HG03045 (cell line): ENCODE data around the gene CLIC5.

ENCODE experiments used
- ATAC-seq: cut with Tn5 transposase; IDR thresholded peaks from one replicate; pipeline ENCODE4 v1.9.1; 2021; ENCODE audit warnings: mild to moderate bottlenecking, moderate library complexity; ENCODE audit not compliant: unreplicated experiment

The CLIC5 gene

DNA sequence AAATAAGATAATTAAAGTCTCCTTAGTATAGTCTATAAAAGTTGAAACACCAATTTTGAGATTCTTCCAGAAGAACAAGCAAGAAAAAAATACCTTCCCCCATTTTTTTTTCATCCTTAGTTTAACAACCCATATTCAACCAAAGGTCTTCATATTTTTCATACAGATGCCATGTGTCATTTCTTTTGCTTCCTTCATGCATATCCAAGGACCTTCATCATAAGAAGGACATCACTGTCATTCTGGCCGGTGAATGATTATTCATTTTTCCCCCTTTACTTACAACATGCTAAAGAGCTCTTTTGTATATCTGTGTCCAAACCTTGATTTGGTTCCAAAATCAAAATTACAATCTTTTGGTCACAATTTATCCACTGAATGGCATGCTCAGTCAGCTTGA, 21.3 kb upstream of the CLIC5 start:
- ATAC-seq = no peak

DNA sequence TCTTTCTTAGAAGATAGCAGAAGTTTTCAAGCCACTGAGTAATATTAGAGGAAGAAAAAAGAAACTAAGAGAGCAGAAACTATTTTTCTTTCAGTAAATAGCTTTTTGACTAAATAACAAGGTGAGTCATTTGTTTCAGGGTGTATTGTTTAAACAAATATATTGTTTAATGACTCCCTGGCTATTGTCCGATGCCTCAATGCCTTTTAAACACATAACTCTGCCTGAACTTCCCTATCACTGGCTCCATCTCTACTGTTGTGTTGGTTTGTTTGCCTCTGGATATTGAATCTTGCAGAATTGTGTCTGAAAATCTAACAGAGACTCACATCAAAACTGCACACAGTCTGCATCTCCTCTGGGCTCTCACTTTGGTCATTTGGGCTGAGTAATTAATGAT, 19.6 kb upstream of the CLIC5 start:
- ATAC-seq = no peak

DNA sequence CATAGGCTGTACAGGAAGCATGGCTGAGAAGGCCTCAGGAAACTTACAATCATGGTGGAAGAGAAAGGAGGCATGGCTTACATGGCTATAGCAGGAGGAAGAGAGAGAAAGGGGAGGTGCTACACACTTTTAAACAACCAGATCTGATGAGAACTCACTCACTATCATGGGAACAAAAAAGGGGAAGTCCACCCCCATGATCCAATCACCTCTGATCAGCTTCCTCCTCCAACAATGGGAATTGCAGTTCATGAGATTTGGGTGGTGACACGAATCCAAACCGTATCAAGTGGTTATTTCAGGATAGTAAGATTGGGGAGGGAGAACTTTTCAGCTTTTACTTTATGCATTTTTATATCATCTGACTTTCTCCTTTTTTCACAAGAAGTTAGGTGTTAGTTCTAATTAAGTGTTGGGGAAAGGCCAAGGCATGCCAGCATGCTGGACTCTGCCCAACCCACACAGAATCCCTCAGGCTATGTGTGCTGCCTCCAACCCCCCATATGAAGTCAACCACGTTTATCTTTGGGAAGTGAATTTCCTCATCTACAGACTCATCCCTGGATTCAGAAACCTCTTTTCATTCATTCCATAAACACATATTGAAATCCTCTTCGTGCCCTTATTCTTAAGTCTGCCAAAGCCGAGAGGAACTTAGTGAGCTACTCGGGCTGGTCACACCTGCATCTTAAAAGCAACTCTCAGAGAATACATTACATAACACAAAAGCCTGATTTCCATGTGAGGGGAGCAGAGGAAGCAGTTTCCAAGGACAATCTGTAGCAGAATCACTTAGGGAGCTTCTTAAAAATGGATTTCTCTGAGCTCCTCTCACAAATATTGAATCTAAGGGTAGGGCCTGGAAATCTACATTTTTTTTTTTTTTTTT, 16.7 kb upstream of the CLIC5 start:
- ATAC-seq = no peak

DNA sequence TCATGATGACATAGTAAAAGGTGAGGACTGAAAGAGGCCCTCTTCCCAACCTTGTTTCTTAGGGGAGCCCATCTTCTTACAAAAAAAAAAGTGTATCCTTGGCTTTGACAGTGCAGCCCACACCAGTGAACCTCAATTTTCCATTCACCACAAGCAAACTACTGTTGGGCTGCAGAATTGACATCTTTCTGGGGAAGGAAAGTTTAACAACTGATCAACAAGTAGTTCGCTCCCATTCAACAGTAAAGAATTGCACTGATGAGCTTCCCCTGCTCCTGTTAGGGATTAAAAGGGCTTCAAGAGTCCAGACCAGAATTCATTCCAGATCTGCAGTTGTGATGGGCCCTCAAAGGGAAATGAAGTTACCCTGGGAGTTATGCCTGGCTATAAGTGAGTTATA, 13.9 kb upstream of the CLIC5 start:
- no peak for ATAC-seq

DNA sequence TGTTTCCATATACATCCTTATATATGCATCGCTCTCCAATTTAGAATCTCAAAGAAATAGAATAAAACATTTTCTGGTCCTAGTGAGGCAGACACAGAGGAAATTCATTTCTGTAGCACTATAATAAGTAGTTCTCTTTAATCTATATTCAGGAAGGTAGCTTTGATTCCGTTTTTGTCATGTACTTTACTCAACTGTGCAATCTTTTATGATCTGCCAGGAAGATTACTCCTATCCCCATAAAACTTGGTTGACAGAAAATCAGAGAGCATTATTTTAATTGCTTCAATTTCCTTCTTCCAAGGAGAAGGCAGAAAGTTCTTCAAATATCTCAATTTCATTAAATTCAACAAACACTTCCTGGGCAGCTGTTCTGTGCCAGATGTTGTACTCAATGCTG, 10.6 kb upstream of the CLIC5 start:
- no peak for ATAC-seq

DNA sequence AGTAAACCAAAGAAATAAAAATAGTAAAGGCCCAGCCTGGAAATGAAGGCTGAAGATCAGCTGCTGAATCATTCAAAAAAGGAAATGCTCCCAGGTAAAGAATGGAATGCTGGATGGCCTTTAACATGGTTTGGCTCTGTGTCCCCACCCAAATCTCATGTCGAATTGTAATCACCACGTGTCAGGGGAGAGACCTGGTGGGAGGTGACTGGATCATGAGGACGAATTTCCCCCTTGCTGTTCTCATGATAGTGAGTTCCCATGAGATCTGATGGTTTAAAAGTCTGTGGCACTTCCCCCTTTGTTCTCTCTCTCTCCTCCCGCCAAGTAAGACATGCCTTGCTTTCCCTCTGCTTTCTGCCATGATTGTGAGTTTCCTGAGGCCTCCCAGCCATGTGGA, 9.9 kb upstream of the CLIC5 start:
- no peak for ATAC-seq

DNA sequence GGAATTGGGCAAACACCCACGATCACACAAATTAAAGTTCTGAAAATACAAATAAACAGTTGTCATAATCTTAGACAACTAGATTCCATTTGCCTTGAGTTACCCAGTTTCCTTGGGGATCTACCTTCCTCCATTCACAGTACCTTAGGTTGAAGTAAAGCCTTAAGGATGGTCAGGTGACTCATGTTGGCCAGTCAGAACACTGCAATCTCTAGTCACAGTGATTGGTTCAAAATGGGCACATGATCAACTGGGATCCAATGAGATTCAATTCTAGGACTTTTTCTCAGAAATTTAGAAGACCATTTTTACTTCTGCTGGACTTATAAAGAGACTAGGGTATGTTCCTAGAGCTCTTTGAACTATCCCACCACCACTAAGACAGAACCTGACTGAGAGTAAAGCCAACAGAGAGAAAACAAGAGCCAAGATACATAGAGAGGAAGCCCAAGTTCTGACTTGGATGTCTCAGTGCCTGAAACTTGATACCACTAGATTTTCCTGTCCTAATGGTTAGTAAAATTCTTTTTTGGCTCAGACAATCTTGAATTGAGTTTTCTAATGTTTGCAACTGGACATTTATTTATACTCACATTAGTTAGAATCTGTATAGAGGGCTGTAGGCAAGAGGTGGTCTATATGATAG, 8.6 kb upstream of the CLIC5 start:
- ATAC-seq = no peak

DNA sequence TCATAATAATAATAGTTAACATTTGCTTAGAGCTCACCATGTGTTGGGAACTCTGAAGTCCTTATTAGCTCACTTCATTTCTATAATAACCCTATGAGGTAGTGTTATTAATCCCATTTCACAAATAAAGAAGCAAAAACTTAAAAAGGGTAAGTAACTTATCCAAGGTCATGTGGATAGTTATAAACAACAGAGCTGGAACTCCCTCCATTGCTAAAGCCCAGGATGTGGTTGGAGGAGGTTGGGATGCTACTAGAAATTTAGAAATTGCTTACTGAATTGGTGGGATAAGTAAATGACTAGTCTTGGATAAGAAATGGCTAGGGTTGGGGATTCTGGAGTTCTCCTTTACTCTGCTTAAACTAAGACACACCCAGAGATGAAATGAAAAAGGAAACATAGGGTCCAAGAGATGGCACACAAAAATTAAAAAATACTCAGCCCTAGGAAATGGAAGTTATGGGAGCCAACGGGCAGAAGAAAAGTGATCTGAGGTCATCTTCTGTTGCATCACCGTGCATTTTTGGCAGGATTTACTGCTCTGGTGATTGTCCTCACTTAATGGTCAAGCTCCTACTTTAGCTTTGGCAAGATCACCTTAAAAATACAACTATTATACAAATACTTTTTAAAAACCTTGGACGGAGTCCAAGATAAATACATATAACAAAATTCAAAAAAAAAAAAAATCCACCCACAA, 7.7 kb upstream of the CLIC5 start:
- ATAC-seq = no peak

DNA sequence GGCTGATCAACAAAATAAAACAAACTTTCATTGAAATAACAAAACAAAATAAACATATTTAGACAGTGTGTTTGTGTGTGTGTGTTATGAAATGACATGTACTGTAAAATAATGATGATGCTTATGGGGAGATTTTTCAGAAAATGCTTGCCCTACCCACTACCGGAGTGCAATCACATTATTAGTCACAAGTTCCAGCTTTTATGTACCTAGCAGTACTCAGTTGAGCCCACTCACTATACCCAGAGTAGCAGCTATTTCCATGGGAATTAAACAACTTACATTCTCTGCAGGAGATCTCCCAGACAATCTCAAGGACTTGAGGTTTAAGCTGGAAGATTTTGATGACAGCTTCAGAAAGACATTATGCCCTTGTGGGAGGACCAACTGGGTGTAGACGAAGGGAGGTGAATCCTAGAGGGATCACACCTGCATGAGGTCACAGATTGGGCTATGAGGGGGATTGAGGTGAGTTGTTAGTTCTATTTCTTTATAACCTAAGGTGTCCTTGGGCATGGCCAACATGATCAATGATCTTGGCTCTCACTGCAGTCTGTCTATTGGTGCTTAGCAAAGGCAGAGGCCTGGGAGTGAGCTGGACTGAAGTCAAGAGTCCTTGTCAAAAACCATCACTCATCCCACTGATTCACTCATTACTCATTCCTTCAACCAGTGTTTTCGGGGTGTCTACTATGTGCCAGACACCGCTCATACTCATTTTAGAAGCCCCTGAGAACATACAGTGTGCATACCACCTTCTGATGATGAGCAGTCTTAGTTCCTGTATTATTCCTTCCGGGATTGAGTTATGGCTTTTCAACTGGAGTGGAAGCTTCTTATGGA, 6.7 kb upstream of the CLIC5 start:
- ATAC-seq = no peak

DNA sequence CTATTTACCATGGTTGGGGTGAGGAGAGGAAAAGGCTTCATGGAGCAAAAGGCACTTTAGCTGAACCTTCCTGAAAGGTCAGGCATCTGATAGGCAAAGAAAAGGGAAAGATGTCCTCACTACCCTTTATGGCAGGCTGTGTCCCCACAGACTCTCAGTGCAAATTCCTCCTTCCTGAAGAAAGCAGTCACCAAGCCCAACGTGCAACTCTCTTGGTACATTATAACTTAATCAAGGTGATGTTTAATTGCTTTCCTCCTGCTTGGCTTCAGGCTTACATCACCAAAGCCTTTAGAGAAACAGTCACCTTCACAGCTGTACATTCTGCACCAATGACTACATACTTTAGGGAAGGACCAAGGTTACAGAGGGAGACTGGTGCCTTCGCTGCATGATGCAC, 2.1 kb upstream of the CLIC5 start:
- ATAC-seq = no peak

DNA sequence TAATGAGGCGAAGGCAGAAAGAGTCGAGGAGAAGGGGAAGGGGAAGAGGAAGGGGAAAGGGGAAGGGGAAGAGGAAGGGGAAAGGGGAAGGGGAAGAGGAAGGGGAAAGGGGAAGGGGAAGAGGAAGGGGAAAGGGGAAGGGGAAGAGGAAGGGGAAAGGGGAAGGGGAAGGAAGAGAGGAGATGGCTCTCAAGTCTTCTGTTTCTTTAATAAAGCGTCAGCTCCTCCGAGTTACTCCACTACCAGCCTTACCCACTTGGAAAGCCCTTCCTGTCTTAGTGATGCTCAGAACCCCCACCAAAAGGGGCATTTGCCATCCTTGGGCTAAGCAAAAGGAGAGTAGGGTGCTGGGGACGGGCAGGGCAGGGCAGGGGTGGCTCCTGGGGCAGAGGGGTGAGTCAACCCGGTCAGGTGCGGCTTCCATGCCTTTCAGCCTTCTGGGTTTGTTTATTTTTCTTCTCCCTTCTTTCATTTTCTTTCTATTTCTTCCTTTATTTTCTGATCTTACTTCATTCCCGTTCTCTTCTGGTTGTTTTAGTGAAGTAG, 476 bp upstream of the CLIC5 start:
- no peak for ATAC-seq

DNA sequence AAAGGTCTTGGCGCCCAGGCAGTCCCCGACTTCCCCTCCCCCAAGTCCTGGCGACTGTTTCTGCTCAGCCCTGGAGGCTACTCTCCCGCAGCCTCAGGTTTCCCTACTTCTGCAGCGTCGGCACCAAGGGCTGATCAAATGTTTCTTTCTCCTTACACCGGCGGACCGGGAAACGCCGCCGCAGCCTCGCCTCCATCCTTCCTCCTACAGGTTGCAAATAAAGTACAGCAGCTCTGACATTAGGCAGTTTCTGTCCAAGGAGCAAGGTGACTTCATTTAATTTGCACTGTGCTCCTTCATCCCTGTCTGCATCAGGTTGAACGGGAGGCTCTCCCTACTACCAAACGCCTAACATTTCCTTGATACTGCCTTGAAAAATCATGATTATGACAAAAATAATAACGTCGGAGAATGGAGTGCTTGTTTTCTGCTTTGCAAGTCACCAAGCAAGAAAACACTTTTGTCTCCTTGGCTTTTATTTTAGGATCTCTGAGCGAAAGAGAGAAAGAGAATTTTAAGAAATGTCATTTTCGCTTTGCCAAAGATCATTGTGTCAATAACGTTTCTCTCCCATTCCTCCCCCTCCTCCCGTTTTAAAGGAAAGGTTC, 1.0 kb downstream of the CLIC5 start:
- no peak for ATAC-seq

DNA sequence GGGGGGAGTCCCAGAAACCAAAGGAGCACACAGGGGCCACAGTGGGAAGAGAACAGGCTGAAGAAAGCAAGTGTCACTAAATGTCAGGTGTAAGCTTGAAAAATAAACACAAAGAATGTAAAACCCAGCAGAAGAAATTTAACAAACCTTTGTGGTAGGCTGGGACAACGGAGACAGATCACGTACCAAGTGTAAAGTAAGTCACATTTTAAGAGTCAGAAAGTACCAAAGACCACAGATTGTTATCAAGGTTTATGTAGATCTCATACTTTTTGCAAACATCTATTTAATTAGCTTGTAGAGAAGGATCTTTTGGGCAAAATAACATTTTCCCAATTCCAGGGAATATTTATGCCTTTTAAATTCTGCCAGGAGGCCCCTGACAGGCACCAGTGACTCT, 1.6 kb downstream of the CLIC5 start:
- ATAC-seq = no peak

DNA sequence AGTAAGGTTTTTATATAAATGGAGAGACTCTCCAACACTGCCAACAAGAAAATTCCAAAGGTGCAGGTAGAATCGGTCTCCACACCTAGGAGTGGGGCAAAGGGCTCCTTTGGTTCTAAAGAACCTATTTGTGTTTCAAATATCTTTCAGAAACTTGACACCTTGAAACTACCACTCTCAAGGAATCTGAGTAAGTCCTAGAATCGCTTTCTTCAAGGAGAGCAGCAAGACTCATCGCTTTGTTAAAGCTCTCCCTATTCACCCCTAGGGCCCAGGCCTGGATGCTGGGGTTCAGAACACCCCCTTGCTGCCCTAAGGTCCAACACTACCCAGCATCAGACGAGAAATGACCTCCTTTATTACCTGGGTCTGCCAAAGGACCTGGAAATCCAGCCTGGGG, 2.0 kb downstream of the CLIC5 start:
- ATAC-seq = no peak

DNA sequence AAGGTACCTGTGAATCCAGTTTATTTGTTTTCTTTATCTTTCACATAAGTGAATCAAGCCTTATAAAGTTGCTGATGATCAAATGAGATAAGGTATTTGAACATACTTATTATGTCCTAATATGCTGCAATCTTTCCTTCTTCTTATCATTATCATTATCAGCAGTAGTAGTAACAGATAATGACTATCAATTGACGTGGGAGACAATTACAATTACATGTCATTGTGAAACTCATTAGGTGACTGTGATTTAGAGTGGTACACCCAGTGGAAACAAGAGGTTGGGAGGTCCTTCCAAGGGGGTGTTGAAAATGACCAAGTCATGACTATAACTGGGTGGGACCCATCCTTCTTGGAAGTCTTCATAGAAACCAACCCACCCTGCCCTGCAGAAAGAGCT, 2.8 kb downstream of the CLIC5 start:
- no peak for ATAC-seq

DNA sequence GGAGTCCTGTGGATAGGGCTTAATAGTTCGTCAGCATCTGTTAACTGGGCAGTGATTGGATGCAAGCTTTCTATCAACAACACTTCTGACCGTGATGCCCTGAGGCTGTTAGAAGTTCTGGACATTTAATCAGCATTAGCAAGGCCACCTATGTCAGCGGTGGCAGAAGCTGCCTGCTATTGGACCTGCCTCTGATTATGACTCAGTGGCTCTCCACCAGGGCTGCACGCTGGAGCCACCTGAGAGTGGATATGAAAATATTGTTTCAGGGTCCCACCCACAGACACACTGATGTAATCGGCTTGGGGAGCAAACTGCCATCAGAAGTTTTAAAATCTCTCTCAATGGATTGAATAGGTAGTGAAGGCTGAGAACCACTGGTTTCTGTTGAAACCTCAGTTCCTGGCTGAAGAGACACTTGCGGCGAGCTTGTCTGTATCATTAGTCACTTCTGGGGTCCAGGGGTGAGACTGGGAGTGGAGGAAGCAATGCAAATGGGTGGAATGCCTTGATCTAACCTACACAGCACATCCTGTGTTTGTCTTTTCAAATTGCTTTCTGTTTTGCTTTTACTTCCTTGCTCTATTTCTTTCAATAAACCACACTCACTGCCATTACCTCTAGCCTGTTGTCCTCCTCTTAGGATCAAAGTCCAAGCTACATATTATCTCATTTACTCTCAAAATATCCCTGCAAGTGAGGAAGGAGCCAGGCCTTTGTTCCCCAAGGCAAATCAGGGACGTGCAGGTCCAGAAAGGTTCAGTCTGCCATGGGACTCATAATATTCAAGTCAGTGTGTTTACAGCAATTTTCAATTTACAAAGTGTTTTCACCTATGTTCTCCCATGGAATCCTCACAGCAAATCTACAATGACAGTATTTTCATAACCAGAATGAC, 4.2 kb downstream of the CLIC5 start:
- ATAC-seq = peak; percentile 93

DNA sequence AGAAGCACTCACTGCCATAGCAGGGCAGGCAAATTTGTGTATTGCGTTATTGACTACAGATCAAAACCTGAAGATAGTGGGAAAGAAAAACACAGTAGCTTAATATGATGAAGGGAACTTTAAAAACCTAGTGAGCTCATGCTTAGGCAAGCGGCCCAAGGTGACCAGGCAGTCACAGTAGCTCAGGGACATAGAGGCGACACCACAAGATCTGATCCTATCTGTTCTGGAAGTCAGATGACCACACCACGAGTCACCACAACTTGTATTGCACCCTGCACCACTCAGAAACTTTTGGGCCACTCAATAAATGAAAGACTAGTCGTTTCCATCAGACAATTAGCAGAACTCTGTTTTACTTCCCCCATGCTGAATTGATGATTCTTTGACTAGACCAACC, 4.9 kb downstream of the CLIC5 start:
- no peak for ATAC-seq

DNA sequence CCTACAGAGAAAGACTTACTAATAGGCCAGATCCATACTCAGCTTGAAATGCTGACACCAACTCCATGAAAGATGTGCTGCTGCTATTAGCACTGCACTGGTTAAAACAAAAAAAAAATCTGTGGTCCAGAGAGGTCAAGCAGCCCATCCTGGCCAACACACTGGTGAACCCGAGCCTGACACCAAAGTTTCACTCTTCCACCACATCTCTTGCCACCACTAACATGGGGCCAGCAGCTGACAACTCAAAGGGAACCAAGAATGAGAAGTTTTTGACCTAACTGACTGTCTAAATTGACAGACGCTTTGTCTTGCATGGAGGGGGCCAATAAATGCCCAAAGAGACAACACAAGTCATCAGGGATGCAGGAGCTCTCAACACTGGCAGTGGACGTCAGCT, 5.4 kb downstream of the CLIC5 start:
- no peak for ATAC-seq

DNA sequence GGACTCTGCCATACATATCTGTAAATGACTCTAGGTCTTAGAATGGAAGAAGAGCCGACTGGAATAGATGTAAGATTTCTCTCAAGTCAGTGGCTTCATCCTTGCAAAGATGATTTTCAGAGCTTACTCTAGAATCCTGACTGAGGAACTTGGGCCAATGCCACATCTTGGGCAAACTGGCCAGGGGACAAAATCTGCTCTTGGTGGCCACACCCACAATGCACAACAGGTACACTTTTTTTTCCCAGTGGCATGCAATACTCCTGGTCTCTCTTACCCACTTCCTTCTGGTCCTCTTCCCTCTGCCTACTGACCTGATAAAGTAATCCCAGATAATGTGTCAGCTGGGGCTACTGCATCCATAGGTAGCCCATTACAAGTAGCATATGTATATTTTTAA, 13.4 kb downstream of the CLIC5 start:
- no peak for ATAC-seq
